Omental fat pad (tissue), 4 donors: ENCODE measurements around the gene PPA1. TPM values are rescaled to one million over a fixed set of nuclear protein-coding genes. Genes with fewer than 3 reads are reported as not detected.
"Not testable (repeated sequence)": the region's sequence is repeated elsewhere in the genome, so short reads cannot be mapped to it uniquely, and the experiment has no call there.

Source experiments
- ATAC-seq: fragments of 150-250 bp; one replicate; pipeline ENCODE4 v1.9.1; 2016; ENCODE audit warnings: mild to moderate bottlenecking, moderate library complexity; ENCODE audit not compliant: low FRiP score
- DNase-seq: peaks from one replicate; pipeline ENCODE4 v3.0.0-alpha.2; 2019; ENCODE audit warnings: low spot score
- CTCF ChIP-seq, 3 donors: fragments of 450-650 bp; IDR thresholded peaks; one replicate each; pipeline ENCODE4 v1.5.1; 2016 to 2017; ENCODE audit warnings: antibody characterized with exemption in 3 of 3, mild to moderate bottlenecking in 3 of 3, moderate library complexity in 2 of 3
- total RNA-seq, 4 donors: library from RNA; depleted of rRNA; stranded (reverse); fragments of >200 nt; gene quantifications; one replicate each; pipeline ENCODE4 v1.1.0, GENCODE V29; 2016

Gene PPA1
- total RNA-seq, 4 donors from 2014 or later, result 92.4 to 331 (median 217) TPM

- no peak for TF ChIP-seq CTCF (IDR thresholded peaks at IDR 0.05)
- ATAC-seq (no peak), DNase-seq (no peak)
Observed at GRCh38 chr10:70167246-70167645, 66.0 kb downstream of the PPA1 start.

- DNase-seq, result no peak
- TF ChIP-seq CTCF (IDR thresholded peaks at IDR 0.05), result no peak
- ATAC-seq, result no peak
Observed at GRCh38 chr10:70166394-70166793, 66.8 kb downstream of the PPA1 start.

- no peak for DNase-seq
- no peak for ATAC-seq
- TF ChIP-seq CTCF (IDR thresholded peaks at IDR 0.05), result no peak
Observed at GRCh38 chr10:70164163-70164562, 69.1 kb downstream of the PPA1 start.

- ATAC-seq (no peak), DNase-seq (no peak)
- TF ChIP-seq CTCF (IDR thresholded peaks at IDR 0.05), result no peak
Observed at GRCh38 chr10:70163448-70163847, 69.8 kb downstream of the PPA1 start.

GRCh38 chr10:70162892-70163201 is 70.4 kb downstream of the PPA1 start:
- no peak for TF ChIP-seq CTCF (IDR thresholded peaks at IDR 0.05)
- DNase-seq, result no peak
- no peak for ATAC-seq

GRCh38 chr10:70162151-70162891 is 70.9 kb downstream of the PPA1 start:
- no peak for ATAC-seq
- TF ChIP-seq CTCF (IDR thresholded peaks at IDR 0.05), result no peak
- no peak for DNase-seq

GRCh38 chr10:70160798-70161197 is 72.4 kb downstream of the PPA1 start:
- TF ChIP-seq CTCF (IDR thresholded peaks at IDR 0.05), result no peak
- DNase-seq (no peak), ATAC-seq (no peak)

GRCh38 chr10:70159366-70159765 is 73.9 kb downstream of the PPA1 start:
- ATAC-seq, DNase-seq: not testable (repeated sequence)
